Astrocyte of the spinal cord (primary cell): Measurements from ENCODE around the gene TWF1.

ENCODE experiments used
- DNase-seq: peaks from one replicate; pipeline ENCODE4 v3.0.0; 2011; ENCODE audit warnings: low read depth, low spot score
- H3K4me3 ChIP-seq: 2 replicates; pipeline ENCODE4 v1.5.1; 2011; ENCODE audit warnings: low read depth, mild to moderate bottlenecking, low read length, moderate library complexity
- in situ Hi-C: cut with HindIII; loops from 2 replicates; pipeline ENCODE4 v1.10.0; 2017; ENCODE audit warnings: low sequenced_read_pairs
- TF ChIP-seq, protein P1 (sequence below): IDR thresholded peaks from 2 replicates; pipeline ENCODE4 v1.5.1; 2012; ENCODE audit warnings: low read depth, mild to moderate bottlenecking, low read length, inconsistent platforms

The TWF1 gene

DNA sequence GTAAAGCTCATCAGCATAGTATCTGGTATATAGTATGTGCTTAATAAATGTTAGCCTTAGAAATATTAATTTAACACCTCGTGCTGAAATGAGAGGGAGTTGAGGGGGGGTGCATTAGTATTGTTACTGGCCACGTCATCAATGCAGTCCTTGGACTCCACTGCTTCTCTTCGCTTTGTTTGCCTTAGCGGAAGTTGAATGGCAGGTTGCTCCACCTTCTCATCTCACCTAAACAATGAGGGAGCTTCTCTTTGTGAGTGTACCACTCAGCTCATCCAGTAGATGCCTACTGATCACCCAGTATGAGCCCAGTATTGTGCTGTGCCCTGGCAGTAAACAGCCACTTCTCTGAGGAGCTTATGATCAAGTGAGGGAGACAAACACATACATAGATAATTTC lies 34.2 kb upstream of the TWF1 start:
- no peak for DNase-seq
- in situ Hi-C loops = no loop called here
- TF ChIP-seq, protein P1, sequence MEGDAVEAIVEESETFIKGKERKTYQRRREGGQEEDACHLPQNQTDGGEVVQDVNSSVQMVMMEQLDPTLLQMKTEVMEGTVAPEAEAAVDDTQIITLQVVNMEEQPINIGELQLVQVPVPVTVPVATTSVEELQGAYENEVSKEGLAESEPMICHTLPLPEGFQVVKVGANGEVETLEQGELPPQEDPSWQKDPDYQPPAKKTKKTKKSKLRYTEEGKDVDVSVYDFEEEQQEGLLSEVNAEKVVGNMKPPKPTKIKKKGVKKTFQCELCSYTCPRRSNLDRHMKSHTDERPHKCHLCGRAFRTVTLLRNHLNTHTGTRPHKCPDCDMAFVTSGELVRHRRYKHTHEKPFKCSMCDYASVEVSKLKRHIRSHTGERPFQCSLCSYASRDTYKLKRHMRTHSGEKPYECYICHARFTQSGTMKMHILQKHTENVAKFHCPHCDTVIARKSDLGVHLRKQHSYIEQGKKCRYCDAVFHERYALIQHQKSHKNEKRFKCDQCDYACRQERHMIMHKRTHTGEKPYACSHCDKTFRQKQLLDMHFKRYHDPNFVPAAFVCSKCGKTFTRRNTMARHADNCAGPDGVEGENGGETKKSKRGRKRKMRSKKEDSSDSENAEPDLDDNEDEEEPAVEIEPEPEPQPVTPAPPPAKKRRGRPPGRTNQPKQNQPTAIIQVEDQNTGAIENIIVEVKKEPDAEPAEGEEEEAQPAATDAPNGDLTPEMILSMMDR = no peak
- H3K4me3 ChIP-seq = no peak overlapping the region

DNA sequence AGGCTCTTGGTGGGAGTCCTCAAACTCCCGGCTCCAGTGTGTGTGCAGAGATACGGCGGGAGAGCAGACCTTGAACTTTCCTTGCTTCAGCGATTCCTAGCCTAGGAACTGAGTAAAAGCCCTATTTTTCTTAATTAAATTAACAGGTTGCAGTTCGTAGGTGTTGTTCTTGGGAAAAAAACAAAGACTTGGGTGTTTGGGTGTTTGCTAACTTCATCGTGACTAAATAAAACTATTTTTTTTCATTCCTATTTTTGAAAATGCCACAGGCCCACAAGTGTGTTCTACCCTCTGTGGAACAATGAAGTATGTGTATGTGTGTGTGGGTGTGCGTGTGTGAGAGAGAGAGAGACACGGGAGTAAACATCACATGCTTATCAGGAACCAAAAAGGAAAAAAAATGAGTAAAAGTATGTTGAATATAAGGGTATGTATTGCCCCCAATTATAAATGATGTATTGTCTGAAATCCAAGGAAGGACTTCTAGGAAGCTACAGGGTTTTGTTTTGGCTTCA lies 30.4 kb upstream of the TWF1 start:
- TF ChIP-seq, protein P1 = no peak
- peak; percentile 41 for DNase-seq
- in situ Hi-C loops = no loop called here
- peak overlapping the region; percentile 60 for H3K4me3 ChIP-seq

DNA sequence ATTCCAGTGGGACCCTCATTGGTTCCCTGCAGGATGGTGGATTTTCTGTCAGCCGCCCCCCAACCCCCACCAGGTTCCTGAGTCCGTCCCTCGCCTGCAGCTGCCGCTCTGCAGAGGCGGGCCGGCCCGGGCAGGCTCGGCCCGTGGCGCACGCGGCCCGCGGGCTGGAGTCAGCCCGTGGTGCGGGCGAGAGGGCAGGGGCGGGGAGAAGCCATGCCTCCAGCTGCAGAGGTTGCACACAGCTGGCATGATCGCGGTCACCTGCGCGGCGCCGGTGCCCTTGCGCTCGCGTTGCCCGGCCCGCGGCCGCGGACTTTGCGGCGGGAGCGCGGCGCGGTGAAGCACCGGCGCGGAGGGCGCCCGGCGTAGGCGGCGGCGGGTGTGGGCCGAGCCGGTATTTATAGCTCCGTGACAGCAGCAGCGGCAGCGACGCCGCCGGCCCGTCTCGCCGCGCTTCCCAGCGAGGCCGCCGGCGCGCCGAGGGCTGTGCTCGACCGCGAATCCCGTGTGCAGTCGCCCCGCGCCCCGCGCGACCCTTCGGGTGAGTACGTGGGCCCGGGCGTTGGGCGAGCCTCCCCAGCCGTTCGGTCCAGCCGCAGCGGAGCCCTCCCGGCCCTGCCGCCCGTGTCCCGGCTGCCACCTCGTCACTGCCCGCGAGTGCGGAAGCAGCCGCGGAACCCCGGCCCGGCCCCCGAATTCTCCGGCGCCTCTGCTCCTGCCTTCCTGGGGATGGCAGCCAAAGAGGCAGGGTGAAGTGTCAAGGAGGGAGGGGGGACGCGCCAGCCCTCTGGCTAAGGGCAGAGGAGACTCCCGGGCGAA lies 29.7 kb upstream of the TWF1 start, which contains the start of gene TMEM117:
Gene TMEM117, plus strand, starts transcription at position 426 of the 819 bp plus-strand sequence.
- TF ChIP-seq, protein P1 = no peak
- in situ Hi-C loops = no loop called here
- DNase-seq = peak; percentile 47
- peak within 1 kb of the TSS; percentile 60 for H3K4me3 ChIP-seq

DNA sequence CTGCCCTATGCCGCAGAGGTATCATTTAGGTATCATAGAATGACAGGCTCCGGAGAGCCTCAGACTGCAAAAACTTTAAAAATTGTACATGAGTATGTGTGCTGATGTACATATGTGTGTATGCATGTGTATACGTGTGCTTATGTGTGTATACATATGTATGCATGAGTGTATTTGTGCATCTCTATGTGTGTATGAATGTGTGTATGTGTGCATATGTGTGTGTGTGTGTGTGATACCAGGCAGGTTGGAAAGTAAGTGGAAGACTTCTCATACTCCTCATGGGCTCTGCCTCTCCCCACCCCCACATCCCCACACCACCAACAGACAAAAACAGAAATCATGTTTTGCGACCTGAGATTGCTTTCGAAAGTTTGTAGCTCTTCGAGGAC lies 29.1 kb upstream of the TWF1 start:
- peak overlapping the region; percentile 60 for H3K4me3 ChIP-seq
- TF ChIP-seq, protein P1 = no peak
- DNase-seq = peak; percentile 18
- in situ Hi-C loops = no loop called here

DNA sequence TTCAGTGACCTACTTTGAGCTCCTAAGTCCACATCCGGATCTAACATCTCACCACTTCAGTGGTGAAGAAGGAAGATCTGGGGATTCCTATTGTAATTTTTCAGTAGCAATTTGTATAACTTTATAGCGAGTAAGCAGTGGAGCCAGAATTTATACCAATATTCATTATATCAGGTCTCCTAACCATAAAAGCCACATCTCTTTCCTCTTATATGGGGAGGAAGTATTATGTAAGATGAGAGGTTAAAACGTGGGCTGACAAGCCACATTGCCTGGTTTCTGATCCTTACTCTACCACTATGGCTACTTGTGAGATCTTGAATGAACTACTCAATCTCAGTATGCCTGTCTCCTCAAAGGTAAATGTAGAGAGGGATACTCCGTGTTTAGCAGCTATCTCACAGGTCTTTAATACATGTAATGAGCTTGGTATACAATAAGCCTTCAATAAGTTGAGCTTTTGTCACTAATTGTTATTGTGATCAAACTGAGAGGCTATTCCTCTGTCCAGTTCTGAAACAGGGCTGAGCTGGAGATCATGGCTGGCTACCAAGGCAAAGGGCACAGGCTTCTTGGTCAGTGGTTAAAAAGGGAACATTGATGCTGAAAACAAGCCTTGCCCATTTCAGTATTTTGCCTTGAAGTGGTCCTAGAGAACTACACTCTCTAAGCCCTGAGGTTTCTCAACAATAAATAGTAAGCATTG lies 26.5 kb upstream of the TWF1 start:
- no peak overlapping the region for H3K4me3 ChIP-seq
- TF ChIP-seq, protein P1 = no peak
- DNase-seq = no peak
- in situ Hi-C loops = no loop called here

DNA sequence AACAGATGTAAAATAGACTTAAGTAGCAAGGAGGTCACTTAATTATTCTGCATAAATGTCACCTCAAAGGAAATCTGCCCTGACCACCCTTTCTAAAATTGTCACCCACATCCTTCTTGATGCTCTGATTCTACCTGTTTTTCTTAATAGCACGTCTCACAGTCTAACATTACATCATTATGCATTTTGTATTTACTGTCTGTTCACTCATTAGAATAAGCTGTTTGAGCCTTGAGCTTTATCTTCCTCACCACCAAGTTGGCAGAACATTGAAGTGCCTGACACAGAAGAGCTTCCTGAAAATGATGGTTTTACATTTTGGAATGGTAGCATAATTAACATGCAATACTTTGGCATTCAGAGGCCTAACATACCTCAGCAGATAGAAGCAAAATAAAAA lies 21.0 kb upstream of the TWF1 start:
- no peak for DNase-seq
- no peak overlapping the region for H3K4me3 ChIP-seq
- TF ChIP-seq, protein P1 = no peak
- in situ Hi-C loops = no loop called here
